ENCODE measurements around the gene LCP2.

Gene LCP2

GRCh38 chr5:170206216-170206615, 91.4 kb downstream of the LCP2 start:
- no peak for DNase-seq

DNA sequence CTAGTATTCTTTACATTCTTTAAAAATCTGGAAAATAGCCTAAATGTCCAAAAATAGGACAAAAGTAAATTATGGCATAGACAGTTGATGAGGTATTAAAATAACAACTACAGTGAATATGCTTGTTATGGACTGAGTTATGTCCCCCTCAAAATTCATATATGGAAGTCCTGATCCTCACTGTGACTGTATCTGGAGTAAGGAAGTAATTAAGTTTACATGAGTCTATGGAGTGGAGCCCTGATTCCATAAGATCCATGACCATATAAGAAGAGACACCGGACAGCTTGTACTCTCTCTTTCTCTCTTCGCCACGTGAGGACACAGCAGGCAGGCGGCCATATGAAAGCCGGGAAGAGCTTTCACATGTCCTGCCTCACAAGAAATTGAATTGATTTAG, 93.4 kb downstream of the LCP2 start:
- no peak for DNase-seq

DNA sequence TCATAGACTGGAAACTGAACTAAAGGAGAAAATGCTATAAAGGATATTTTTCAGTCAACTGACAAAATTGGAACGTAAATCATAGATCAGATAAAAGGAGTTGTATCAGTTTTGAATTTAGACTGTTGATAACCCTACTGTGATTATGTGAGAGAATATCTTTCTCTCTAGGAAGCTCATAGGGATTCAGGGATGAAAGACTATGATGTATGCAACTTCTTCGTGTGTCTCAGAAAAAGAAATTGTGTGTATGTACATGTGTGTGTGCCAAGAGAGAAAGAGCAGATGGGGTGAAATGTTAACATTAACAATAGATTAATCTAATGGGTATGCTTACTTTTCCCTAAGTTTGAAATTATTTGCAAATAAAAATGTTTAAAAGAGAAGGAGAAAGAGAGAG, 95.5 kb downstream of the LCP2 start:
- no peak for DNase-seq

GRCh38 chr5:170201311-170201710, 96.3 kb downstream of the LCP2 start:
- no peak for DNase-seq

GRCh38 chr5:170200876-170201275, 96.7 kb downstream of the LCP2 start:
- no peak for DNase-seq
